K562 (cell line): ENCODE data around the gene MKNK2. TPM values are rescaled to one million over a fixed set of nuclear protein-coding genes. Genes with fewer than 3 reads are reported as not detected.

Source experiments
- CBFA2T3 ChIP-seq: fragments of 450-650 bp; IDR thresholded peaks from 2 replicates; pipeline ENCODE4 v1.6.1; 2017
- CC2D1A ChIP-seq: fragments of 450-650 bp; IDR thresholded peaks from 2 replicates; pipeline ENCODE4 v1.6.1; 2017; ENCODE audit warnings: mild to moderate bottlenecking
- CHD4 ChIP-seq: fragments of 200-600 bp; sonication (generic); IDR thresholded peaks from 3 replicates; pipeline ENCODE4 v1.6.1; 2012; ENCODE audit warnings: low read depth, mild to moderate bottlenecking, mixed read lengths, low read length, inconsistent platforms; ENCODE audit not compliant: insufficient read depth, insufficient replicate concordance, poor library complexity, severe bottlenecking
- CREM ChIP-seq: IDR thresholded peaks from 2 replicates; pipeline ENCODE4 v1.6.1; 2014; ENCODE audit warnings: antibody characterized with exemption, low read depth
- ETV5 ChIP-seq: sonication (generic); formaldehyde crosslinking; IDR thresholded peaks from 2 replicates; pipeline ENCODE4 v1.4.0; 2020; ENCODE audit warnings: low read depth, mild to moderate bottlenecking, missing genetic modification reagents
- ILK ChIP-seq: fragments of 450-650 bp; IDR thresholded peaks from 2 replicates; pipeline ENCODE4 v1.6.1; 2016; ENCODE audit warnings: missing genetic modification characterization, low read depth, mild to moderate bottlenecking, missing compliant biosample characterization, moderate library complexity, borderline replicate concordance
- KHSRP ChIP-seq: fragments of 450-650 bp; IDR thresholded peaks from 2 replicates; pipeline ENCODE4 v1.6.1; 2017
- NUFIP1 ChIP-seq: fragments of 450-650 bp; IDR thresholded peaks from 2 replicates; pipeline ENCODE4 v1.6.1; 2018; ENCODE audit not compliant: partially characterized antibody
- PHB2 ChIP-seq: fragments of 450-650 bp; IDR thresholded peaks from 2 replicates; pipeline ENCODE4 v1.6.1; 2017; ENCODE audit warnings: low read depth
- RBM25 ChIP-seq: fragments of 200-400 bp; formaldehyde crosslinking; IDR thresholded peaks from 2 replicates; pipeline ENCODE4 v1.6.1; 2018; ENCODE audit warnings: low read length, low read depth, moderate library complexity; ENCODE audit not compliant: severe bottlenecking
- SETDB1 ChIP-seq: IDR thresholded peaks from one replicate; pipeline ENCODE4 v1.6.1; 2012; ENCODE audit warnings: low read length, control low read depth, inconsistent platforms
- STAT5A ChIP-seq: IDR thresholded peaks from 2 replicates; pipeline ENCODE4 v1.6.1; 2012; ENCODE audit warnings: low read length, inconsistent platforms, borderline replicate concordance
- SUPT5H ChIP-seq: fragments of 450-650 bp; IDR thresholded peaks from 2 replicates; pipeline ENCODE4 v1.6.1; 2016
- ZBED1 ChIP-seq: IDR thresholded peaks from 2 replicates; pipeline ENCODE4 v1.6.1; 2014
- ZNF175 ChIP-seq: fragments of 200-800 bp; sonication (Bioruptor generic); IDR thresholded peaks from 2 replicates; pipeline ENCODE4 v1.6.1; 2016; ENCODE audit warnings: low read depth, mild to moderate bottlenecking, missing genetic modification characterization, missing compliant biosample characterization
- ZNF445 ChIP-seq: fragments of 250-450 bp; sonication (Bioruptor Pico); IDR thresholded peaks from 2 replicates; pipeline ENCODE4 v1.4.0; 2020; ENCODE audit warnings: low read depth, mild to moderate bottlenecking, moderate library complexity
- polyA plus RNA-seq, 8 experiments: library from polyadenylated mRNA; depleted of rRNA in 4 of 8; stranded (reverse) in 5 of 8; unstranded in 3 of 8; fragments of >200 nt; fragmentation: Nextera tagmentation in 2 of 8; fragmentation: Illumina TruSeq in 1 of 8; extraction: Ambion mirVana in 2 of 8; extraction: Trizol in 1 of 8; gene quantifications; 2 replicates each; pipeline versions ENCODE4 v1.2.1 to v1.2.3, GENCODE V29; 2011 to 2014; ENCODE audit warnings: inconsistent platforms in 1 of 8, missing spikeins in 1 of 8
- total RNA-seq, 7 experiments: library from RNA; depleted of rRNA in 6 of 7; stranded (reverse); fragments of >200 nt in 6 of 7; fragmentation: Illumina TruSeq in 2 of 7; extraction: Trizol in 2 of 7; gene quantifications; 2 replicates each; pipeline versions ENCODE4 v1.2.1 to v1.2.3, GENCODE V29; 2011 to 2021; ENCODE audit warnings: low replicate concordance in 1 of 7
- TF ChIP-seq, protein P1 (sequence below): fragments of 250-450 bp; sonication (Bioruptor Pico); IDR thresholded peaks from 2 replicates; pipeline ENCODE4 v1.4.0; 2020; ENCODE audit warnings: mild to moderate bottlenecking
- TF ChIP-seq, protein P2 (sequence below): sonication (generic); formaldehyde crosslinking; IDR thresholded peaks from 2 replicates; pipeline ENCODE4 v1.8.1; 2023; ENCODE audit warnings: mild to moderate bottlenecking, missing genetic modification reagents
- TF ChIP-seq, protein P3 (sequence below): fragments of 450-650 bp; IDR thresholded peaks from 2 replicates; pipeline ENCODE4 v1.6.1; 2018; ENCODE audit warnings: mild to moderate bottlenecking, low read depth; ENCODE audit not compliant: partially characterized antibody
- TF ChIP-seq, protein P4 (sequence below): sonication (generic); formaldehyde crosslinking; IDR thresholded peaks from 2 replicates; pipeline ENCODE4 v1.8.0; 2023; ENCODE audit warnings: mild to moderate bottlenecking, missing genetic modification reagents

MKNK2 gene
- total and polyA plus RNA-seq, 9 of the 15 experiments (the other 6 are each of a cell fraction or from before 2014, with no cell fraction given): 5.1 to 191 (median 51.9) TPM

DNA sequence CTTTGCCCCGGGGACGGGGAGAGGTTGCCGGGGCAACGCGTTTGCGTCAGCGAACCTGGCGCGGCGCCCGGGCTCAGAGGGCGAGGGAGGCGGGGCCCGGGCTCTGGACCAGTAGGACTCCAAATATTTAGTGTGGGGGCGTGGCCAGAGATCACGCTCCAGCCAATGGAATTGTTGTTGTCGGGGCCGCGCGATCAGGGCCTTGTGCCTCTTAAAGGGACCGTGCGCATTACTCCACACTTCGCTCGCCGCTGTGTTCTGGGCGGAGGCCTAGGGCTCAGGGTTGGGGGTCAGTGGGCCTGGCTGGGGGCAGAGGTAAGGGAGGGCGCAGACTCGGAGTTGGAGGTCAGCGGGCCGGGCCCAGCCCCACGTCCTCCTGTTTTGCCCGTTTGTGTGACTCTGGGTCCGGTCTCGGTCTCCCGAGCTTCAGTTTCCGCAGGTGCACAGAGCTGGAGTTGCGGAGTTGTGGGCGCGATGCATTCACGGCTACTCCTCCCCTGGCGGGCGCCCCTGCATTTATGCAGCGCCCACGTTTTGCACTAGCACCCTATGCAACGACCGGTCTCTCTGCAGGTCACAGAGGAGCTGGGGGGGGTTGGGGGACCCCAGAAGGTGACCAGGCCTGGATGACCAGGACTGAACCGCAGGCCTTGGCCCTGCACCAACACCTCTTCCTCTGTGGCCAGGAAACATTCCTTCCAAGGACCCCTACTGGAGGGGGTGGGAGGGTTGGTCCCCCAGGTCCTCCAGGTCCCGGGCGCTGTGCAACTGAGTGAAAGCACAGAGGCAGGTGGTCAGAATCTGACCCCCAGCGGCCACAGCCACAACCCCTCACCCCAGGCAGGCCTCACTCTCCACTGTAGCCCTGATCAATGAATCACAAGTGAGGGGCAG lies 10.7 kb upstream of the MKNK2 start (continued):
- TF ChIP-seq, protein P1, sequence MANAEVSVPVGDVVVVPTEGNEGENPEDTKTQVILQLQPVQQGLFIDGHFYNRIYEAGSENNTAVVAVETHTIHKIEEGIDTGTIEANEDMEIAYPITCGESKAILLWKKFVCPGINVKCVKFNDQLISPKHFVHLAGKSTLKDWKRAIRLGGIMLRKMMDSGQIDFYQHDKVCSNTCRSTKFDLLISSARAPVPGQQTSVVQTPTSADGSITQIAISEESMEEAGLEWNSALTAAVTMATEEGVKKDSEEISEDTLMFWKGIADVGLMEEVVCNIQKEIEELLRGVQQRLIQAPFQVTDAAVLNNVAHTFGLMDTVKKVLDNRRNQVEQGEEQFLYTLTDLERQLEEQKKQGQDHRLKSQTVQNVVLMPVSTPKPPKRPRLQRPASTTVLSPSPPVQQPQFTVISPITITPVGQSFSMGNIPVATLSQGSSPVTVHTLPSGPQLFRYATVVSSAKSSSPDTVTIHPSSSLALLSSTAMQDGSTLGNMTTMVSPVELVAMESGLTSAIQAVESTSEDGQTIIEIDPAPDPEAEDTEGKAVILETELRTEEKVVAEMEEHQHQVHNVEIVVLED: no peak
- no peak for TF ChIP-seq SETDB1
- TF ChIP-seq ZNF445 (CRISPR knock-in tag): no peak
- peak; percentile 86 for TF ChIP-seq CREM
- no peak; the same call in 1 of the 2 replicates for TF ChIP-seq ETV5 (CRISPR knock-in tag)
- TF ChIP-seq RBM25: no peak
- no peak for TF ChIP-seq PHB2
- TF ChIP-seq, protein P2, sequence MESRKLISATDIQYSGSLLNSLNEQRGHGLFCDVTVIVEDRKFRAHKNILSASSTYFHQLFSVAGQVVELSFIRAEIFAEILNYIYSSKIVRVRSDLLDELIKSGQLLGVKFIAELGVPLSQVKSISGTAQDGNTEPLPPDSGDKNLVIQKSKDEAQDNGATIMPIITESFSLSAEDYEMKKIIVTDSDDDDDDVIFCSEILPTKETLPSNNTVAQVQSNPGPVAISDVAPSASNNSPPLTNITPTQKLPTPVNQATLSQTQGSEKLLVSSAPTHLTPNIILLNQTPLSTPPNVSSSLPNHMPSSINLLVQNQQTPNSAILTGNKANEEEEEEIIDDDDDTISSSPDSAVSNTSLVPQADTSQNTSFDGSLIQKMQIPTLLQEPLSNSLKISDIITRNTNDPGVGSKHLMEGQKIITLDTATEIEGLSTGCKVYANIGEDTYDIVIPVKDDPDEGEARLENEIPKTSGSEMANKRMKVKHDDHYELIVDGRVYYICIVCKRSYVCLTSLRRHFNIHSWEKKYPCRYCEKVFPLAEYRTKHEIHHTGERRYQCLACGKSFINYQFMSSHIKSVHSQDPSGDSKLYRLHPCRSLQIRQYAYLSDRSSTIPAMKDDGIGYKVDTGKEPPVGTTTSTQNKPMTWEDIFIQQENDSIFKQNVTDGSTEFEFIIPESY (CRISPR knock-in tag): no peak
- TF ChIP-seq, protein P3, sequence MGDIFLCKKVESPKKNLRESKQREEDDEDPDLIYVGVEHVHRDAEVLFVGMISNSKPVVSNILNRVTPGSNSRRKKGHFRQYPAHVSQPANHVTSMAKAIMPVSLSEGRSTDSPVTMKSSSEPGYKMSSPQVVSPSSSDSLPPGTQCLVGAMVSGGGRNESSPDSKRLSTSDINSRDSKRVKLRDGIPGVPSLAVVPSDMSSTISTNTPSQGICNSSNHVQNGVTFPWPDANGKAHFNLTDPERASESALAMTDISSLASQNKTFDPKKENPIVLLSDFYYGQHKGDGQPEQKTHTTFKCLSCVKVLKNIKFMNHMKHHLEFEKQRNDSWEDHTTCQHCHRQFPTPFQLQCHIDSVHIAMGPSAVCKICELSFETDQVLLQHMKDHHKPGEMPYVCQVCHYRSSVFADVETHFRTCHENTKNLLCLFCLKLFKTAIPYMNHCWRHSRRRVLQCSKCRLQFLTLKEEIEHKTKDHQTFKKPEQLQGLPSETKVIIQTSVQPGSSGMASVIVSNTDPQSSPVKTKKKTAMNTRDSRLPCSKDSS: no peak
- no peak for TF ChIP-seq CHD4
- TF ChIP-seq NUFIP1: no peak
- TF ChIP-seq ZBED1: no peak
- no peak for TF ChIP-seq STAT5A
- TF ChIP-seq ILK (tag): no peak
- TF ChIP-seq ZNF175 (CRISPR knock-in tag): no peak; the same call in 1 of the 2 replicates
- TF ChIP-seq CBFA2T3: no peak
- peak; percentile 41; the same call in 1 of the 2 replicates for TF ChIP-seq CC2D1A
- TF ChIP-seq SUPT5H: peak; percentile 80
- TF ChIP-seq KHSRP: no peak
- TF ChIP-seq, protein P4, sequence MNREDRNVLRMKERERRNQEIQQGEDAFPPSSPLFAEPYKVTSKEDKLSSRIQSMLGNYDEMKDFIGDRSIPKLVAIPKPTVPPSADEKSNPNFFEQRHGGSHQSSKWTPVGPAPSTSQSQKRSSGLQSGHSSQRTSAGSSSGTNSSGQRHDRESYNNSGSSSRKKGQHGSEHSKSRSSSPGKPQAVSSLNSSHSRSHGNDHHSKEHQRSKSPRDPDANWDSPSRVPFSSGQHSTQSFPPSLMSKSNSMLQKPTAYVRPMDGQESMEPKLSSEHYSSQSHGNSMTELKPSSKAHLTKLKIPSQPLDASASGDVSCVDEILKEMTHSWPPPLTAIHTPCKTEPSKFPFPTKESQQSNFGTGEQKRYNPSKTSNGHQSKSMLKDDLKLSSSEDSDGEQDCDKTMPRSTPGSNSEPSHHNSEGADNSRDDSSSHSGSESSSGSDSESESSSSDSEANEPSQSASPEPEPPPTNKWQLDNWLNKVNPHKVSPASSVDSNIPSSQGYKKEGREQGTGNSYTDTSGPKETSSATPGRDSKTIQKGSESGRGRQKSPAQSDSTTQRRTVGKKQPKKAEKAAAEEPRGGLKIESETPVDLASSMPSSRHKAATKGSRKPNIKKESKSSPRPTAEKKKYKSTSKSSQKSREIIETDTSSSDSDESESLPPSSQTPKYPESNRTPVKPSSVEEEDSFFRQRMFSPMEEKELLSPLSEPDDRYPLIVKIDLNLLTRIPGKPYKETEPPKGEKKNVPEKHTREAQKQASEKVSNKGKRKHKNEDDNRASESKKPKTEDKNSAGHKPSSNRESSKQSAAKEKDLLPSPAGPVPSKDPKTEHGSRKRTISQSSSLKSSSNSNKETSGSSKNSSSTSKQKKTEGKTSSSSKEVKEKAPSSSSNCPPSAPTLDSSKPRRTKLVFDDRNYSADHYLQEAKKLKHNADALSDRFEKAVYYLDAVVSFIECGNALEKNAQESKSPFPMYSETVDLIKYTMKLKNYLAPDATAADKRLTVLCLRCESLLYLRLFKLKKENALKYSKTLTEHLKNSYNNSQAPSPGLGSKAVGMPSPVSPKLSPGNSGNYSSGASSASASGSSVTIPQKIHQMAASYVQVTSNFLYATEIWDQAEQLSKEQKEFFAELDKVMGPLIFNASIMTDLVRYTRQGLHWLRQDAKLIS (CRISPR knock-in tag): no peak
